Panc1 (cell line): Measurements from ENCODE around the gene DLG2. TPM values are rescaled to one million over a fixed set of nuclear protein-coding genes. Genes with fewer than 3 reads are reported as not detected.

Source experiments
- ATAC-seq: fragments of 200-7000 bp; cut with Tn5 transposase; 2 replicates; pipeline ENCODE4 v1.9.1; 2020; ENCODE audit warnings: mild to moderate bottlenecking, moderate library complexity
- BruUV-seq: library from RNA; stranded (reverse); fragments of 400-500 nt; replicated peaks from 2 replicates; lab custom pipeline; 2021; lab: Mats Ljungman, UMichigan
- CTCF ChIA-PET: fragments of 300-600 bp; sonication (Branson Sonifier 250); formaldehyde crosslinking; loops from one replicate; lab custom pipeline; 2022; ENCODE audit warnings: antibody characterized with exemption; lab: Charles Lee
- POLR2A ChIA-PET: fragments of 300-600 bp; sonication (Branson Sonifier 250); formaldehyde crosslinking; loops from one replicate; lab custom pipeline; 2022; ENCODE audit warnings: antibody characterized with exemption; lab: Charles Lee
- DNase-seq: peaks from one replicate; pipeline ENCODE4 v3.0.0-alpha.2; 2010; ENCODE audit warnings: low read depth, low spot score
- H3K27ac ChIP-seq: 2 replicates; pipeline ENCODE4 v1.5.1; 2011; ENCODE audit warnings: mild to moderate bottlenecking, low read length, inconsistent platforms
- H3K27me3 ChIP-seq: fragments of 200-500 bp; sonication (Bioruptor generic); 2 replicates; pipeline ENCODE4 v1.6.0; 2014; ENCODE audit warnings: low read length, inconsistent platforms; ENCODE audit not compliant: control insufficient read depth, insufficient read depth
- H3K36me3 ChIP-seq: fragments of 200-500 bp; sonication (Bioruptor generic); 2 replicates; pipeline ENCODE4 v1.5.1; 2014; ENCODE audit warnings: inconsistent platforms, mild to moderate bottlenecking, low read length, moderate library complexity; ENCODE audit not compliant: control insufficient read depth, insufficient read depth
- H3K4me1 ChIP-seq: 2 replicates; pipeline ENCODE4 v1.5.1; 2011; ENCODE audit warnings: inconsistent platforms, mild to moderate bottlenecking, low read length, moderate library complexity; ENCODE audit not compliant: control insufficient read depth, insufficient read depth
- H3K4me3 ChIP-seq, 2 experiments: 2 replicates each; pipeline ENCODE4 v1.5.1; 2011 to 2012; ENCODE audit warnings: low read depth in 2 of 2, low read length in 2 of 2, mild to moderate bottlenecking in 2 of 2, inconsistent platforms in 1 of 2, moderate library complexity in 1 of 2
- H3K9me3 ChIP-seq: fragments of 200-500 bp; sonication (Bioruptor generic); 2 replicates; pipeline ENCODE4 v1.5.1; 2014; ENCODE audit warnings: low read depth, mild to moderate bottlenecking, inconsistent platforms, low read length, moderate library complexity; ENCODE audit not compliant: control insufficient read depth, insufficient read depth
- POLR2AphosphoS5 ChIP-seq: IDR thresholded peaks from 2 replicates; pipeline ENCODE4 v1.6.1; 2012; ENCODE audit warnings: mild to moderate bottlenecking, low read depth, low read length, moderate library complexity
- REST ChIP-seq, 2 experiments: IDR thresholded peaks; 2 replicates each; pipeline ENCODE4 v1.6.1; 2011 to 2012; ENCODE audit warnings: low read depth in 2 of 2, control low read depth in 1 of 2, low read length in 1 of 2, mild to moderate bottlenecking in 1 of 2, moderate library complexity in 1 of 2; ENCODE audit not compliant: insufficient read depth in 1 of 2
- SIN3A ChIP-seq: IDR thresholded peaks from 2 replicates; pipeline ENCODE4 v1.6.1; 2012; ENCODE audit warnings: low read depth, mild to moderate bottlenecking, low read length, moderate library complexity, borderline replicate concordance; ENCODE audit not compliant: insufficient read depth
- TCF7L2 ChIP-seq: IDR thresholded peaks from 2 replicates; pipeline ENCODE4 v1.6.1; 2011; ENCODE audit warnings: mild to moderate bottlenecking, low read depth, low read length, inconsistent platforms
- in situ Hi-C: cut with HindIII; loops from 2 replicates; pipeline ENCODE4 v1.10.0; 2016; ENCODE audit warnings: low sequenced_read_pairs, low pct_unique_long_range_greater_than_20kb
- intact Hi-C: fragments of 100-400 bp; cut with micrococcal nuclease; formaldehyde crosslinking; loops from one replicate; pipeline ENCODE4 v1.10.0; 2022; ENCODE audit not compliant: unreplicated experiment
- total RNA-seq: library from RNA; stranded (reverse); gene quantifications from one replicate; pipeline ENCODE4 v1.2.1, GENCODE V29; 2021; ENCODE audit not compliant: unreplicated experiment
- TF ChIP-seq, protein P1 (sequence below): fragments of 450-650 bp; IDR thresholded peaks from 2 replicates; pipeline ENCODE4 v1.5.1; 2017; ENCODE audit warnings: mild to moderate bottlenecking

Gene DLG2
- total RNA-seq, 1 experiment from 2014 or later, result 4.2 TPM

DNA sequence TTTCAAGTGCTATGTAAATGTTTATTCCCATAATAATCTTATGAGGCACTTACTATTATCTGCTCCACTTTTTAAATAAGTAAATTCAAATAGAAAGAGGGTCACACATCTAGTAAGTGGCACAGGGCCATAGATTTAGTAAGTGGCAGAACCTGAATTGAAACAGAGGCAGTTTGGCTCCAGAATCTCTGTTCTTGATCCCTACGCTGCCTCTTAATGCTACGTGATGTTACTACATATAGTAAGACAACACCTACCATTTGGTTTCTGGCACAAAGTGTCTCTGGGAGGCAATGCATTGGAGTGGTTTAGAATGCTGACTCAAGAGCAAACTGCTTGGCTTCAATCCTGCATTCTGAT, 1018.3 kb downstream of the DLG2 start:
- DNase-seq (no peak), ATAC-seq (no peak)
- no peaks in the 10 kb centered on the region for H3K27me3 ChIP-seq
- H3K9me3 ChIP-seq, result no peaks in the 10 kb centered on the region
- no peaks in the 10 kb centered on the region for H3K36me3 ChIP-seq
- in situ Hi-C loops, result no loop called here
- H3K4me3 ChIP-seq, result no peak overlapping the region
- no peak overlapping the region for H3K27ac ChIP-seq
- intact Hi-C loops, result no loop called here
- no TSS peak for BruUV-seq
- TF ChIP-seq, protein P1, sequence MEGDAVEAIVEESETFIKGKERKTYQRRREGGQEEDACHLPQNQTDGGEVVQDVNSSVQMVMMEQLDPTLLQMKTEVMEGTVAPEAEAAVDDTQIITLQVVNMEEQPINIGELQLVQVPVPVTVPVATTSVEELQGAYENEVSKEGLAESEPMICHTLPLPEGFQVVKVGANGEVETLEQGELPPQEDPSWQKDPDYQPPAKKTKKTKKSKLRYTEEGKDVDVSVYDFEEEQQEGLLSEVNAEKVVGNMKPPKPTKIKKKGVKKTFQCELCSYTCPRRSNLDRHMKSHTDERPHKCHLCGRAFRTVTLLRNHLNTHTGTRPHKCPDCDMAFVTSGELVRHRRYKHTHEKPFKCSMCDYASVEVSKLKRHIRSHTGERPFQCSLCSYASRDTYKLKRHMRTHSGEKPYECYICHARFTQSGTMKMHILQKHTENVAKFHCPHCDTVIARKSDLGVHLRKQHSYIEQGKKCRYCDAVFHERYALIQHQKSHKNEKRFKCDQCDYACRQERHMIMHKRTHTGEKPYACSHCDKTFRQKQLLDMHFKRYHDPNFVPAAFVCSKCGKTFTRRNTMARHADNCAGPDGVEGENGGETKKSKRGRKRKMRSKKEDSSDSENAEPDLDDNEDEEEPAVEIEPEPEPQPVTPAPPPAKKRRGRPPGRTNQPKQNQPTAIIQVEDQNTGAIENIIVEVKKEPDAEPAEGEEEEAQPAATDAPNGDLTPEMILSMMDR, result no peak
- TF ChIP-seq POLR2AphosphoS5 (no peak), REST (IDR thresholded peaks at IDR 0.05; ENCODE audit: insufficient read depth in 1 of 2, low read depth in 2 of 2, low read length in 1 of 2) (no peak), SIN3A (no peak), TCF7L2 (no peak)
- H3K4me1 ChIP-seq, result no peaks in the 10 kb centered on the region
- POLR2A ChIA-PET, result interaction anchor here (0.6 kb wide), 1 partner anchor 227 kb away, joined by 3 read pairs; no protein-coding TSS in a partner anchor
- CTCF ChIA-PET, result no interaction called here

- BruUV-seq, result no TSS peak
- DNase-seq, result no peak
- intact Hi-C loops (no loop called here), in situ Hi-C loops (no loop called here)
- no peaks in the 10 kb centered on the region for H3K9me3 ChIP-seq
- no peak for ATAC-seq
- H3K36me3 ChIP-seq, result no peaks in the 10 kb centered on the region
- ChIA-PET CTCF (no interaction called here), POLR2A (interaction anchor here (0.6 kb wide), 1 partner anchor 228 kb away, joined by 3 read pairs; no protein-coding TSS in a partner anchor)
- TF ChIP-seq, protein P1, result no peak
- TF ChIP-seq REST (IDR thresholded peaks at IDR 0.05; ENCODE audit: insufficient read depth in 1 of 2, low read depth in 2 of 2, low read length in 1 of 2) (no peak), POLR2AphosphoS5 (no peak)
- no peak overlapping the region for H3K27ac ChIP-seq
- H3K4me3 ChIP-seq, result no peak overlapping the region
- H3K4me1 ChIP-seq, result no peaks in the 10 kb centered on the region
- H3K27me3 ChIP-seq, result no peaks in the 10 kb centered on the region
Observed at GRCh38 chr11:84607975-84608836, 1018.9 kb downstream of the DLG2 start.
